GM23248 (cell line): ENCODE data around the gene CRACR2A. TPM values are rescaled to one million over a fixed set of nuclear protein-coding genes. Genes with fewer than 3 reads are reported as not detected.

Experiments
- DNase-seq: peaks from one replicate; pipeline ENCODE4 v3.0.0-alpha.2; 2015
- H2AFZ ChIP-seq: fragments of 200-600 bp; sonication (generic); 2 replicates; pipeline ENCODE4 v1.6.1; 2016; ENCODE audit warnings: antibody characterized with exemption
- H3F3A ChIP-seq: fragments of 200-600 bp; sonication (generic); 2 replicates; pipeline ENCODE4 v1.6.1; 2016; ENCODE audit warnings: mild to moderate bottlenecking, antibody characterized with exemption, mixed run types; ENCODE audit not compliant: insufficient read depth
- H3K27ac ChIP-seq: fragments of 200-600 bp; sonication (generic); 2 replicates; pipeline ENCODE4 v1.5.1; 2016; ENCODE audit warnings: mild to moderate bottlenecking
- H3K27me3 ChIP-seq: fragments of 200-600 bp; sonication (generic); replicated peaks from 2 replicates; pipeline ENCODE4 v1.6.1; 2016; ENCODE audit warnings: mild to moderate bottlenecking; ENCODE audit not compliant: insufficient read depth
- H3K36me3 ChIP-seq: fragments of 200-600 bp; sonication (generic); 2 replicates; pipeline ENCODE4 v1.6.1; 2016; ENCODE audit warnings: low read depth, mild to moderate bottlenecking
- H3K4me1 ChIP-seq: fragments of 200-600 bp; sonication (generic); 2 replicates; pipeline ENCODE4 v1.6.1; 2016; ENCODE audit warnings: mild to moderate bottlenecking; ENCODE audit not compliant: insufficient read depth
- H3K4me2 ChIP-seq: fragments of 200-600 bp; sonication (generic); one replicate; pipeline ENCODE4 v1.6.1; 2016; ENCODE audit warnings: mild to moderate bottlenecking; ENCODE audit not compliant: unreplicated experiment
- H3K4me3 ChIP-seq: fragments of 200-600 bp; sonication (generic); 2 replicates; pipeline ENCODE4 v1.5.1; 2016; ENCODE audit warnings: mild to moderate bottlenecking
- H3K79me2 ChIP-seq: fragments of 200-600 bp; sonication (generic); 2 replicates; pipeline ENCODE4 v1.6.1; 2016; ENCODE audit warnings: mild to moderate bottlenecking; ENCODE audit not compliant: insufficient read depth
- H3K9ac ChIP-seq: fragments of 200-600 bp; sonication (generic); 2 replicates; pipeline ENCODE4 v1.6.1; 2016; ENCODE audit warnings: mild to moderate bottlenecking
- H3K9me2 ChIP-seq: fragments of 200-600 bp; sonication (generic); 2 replicates; pipeline ENCODE4 v1.6.1; 2016; ENCODE audit warnings: mixed run types, mild to moderate bottlenecking, moderate library complexity; ENCODE audit not compliant: insufficient read depth
- H3K9me3 ChIP-seq: fragments of 200-600 bp; sonication (generic); one replicate; pipeline ENCODE4 v1.6.1; 2017; ENCODE audit warnings: low read depth
- H4K20me1 ChIP-seq: fragments of 200-600 bp; sonication (generic); 2 replicates; pipeline ENCODE4 v1.6.0; 2016; ENCODE audit not compliant: insufficient read depth
- EZH2 ChIP-seq: fragments of 200-600 bp; sonication (generic); IDR thresholded peaks from 2 replicates; pipeline ENCODE4 v1.6.1; 2018; ENCODE audit warnings: antibody characterized with exemption, mild to moderate bottlenecking; ENCODE audit not compliant: insufficient read depth, poor library complexity, severe bottlenecking
- EZH2phosphoT487 ChIP-seq: fragments of 200-600 bp; sonication (generic); IDR thresholded peaks from 2 replicates; pipeline ENCODE4 v1.6.1; 2018; ENCODE audit warnings: antibody characterized with exemption, moderate library complexity, mild to moderate bottlenecking, low read depth; ENCODE audit not compliant: insufficient read depth
- WGBS, 2 experiments: methylation state at CpG; one replicate each; pipeline ENCODE4 v1.1.6; 2015 to 2017; ENCODE audit warnings: low lambda C conversion rate in 2 of 2, low coverage in 1 of 2; ENCODE audit errors: missing lambda C conversion rate in 2 of 2; 5-methylcytosine and 5-hydroxymethylcytosine counted together
- in situ Hi-C: fragments of 300-500 bp; cut with MboI; formaldehyde crosslinking; loops from 2 replicates; pipeline ENCODE4 v1.15.0; 2020
- polyA plus RNA-seq: library from polyadenylated mRNA; unstranded; fragments of >200 nt; fragmentation: Nextera tagmentation; extraction: Ambion mirVana; gene quantifications from 2 replicates; pipeline ENCODE4 v1.2.1, GENCODE V29; 2016
- total RNA-seq: library from RNA; depleted of rRNA; stranded (reverse); fragments of >200 nt; shearing (Covaris generic); gene quantifications from 2 replicates; pipeline ENCODE4 v1.2.3, GENCODE V29; 2014

The CRACR2A gene
- total and polyA plus RNA-seq, 2 experiments from 2014 or later, result 1.9 to 2.5 TPM

- no peak overlapping the region for H3K9ac ChIP-seq
- no peak for TF ChIP-seq EZH2phosphoT487
- no peak for TF ChIP-seq EZH2
- H3K27me3 ChIP-seq, result no peaks in the 10 kb centered on the region
- H3K36me3 ChIP-seq, result no peaks in the 10 kb centered on the region
- no peaks in the 10 kb centered on the region for H3K9me2 ChIP-seq
- no peak overlapping the region for H2AFZ ChIP-seq
- no peaks in the 10 kb centered on the region for H3F3A ChIP-seq
- no peak overlapping the region for H3K27ac ChIP-seq
- no peaks in the 10 kb centered on the region for H3K9me3 ChIP-seq
- in situ Hi-C loops, result no loop called here
- 80 to 83% methylated on average over 3 of the region's 3 CpGs for WGBS, 2 experiments
- no peak overlapping the region for H3K4me2 ChIP-seq
- no peak overlapping the region for H3K4me3 ChIP-seq
- no peak for DNase-seq
- H4K20me1 ChIP-seq, result no peaks in the 10 kb centered on the region
- H3K4me1 ChIP-seq, result no peaks in the 10 kb centered on the region
- no peaks in the 10 kb centered on the region for H3K79me2 ChIP-seq
Measured at GRCh38 chr12:3679831-3680230, 73.1 kb downstream of the CRACR2A start.

GRCh38 chr12:3677609-3678008 is 75.3 kb downstream of the CRACR2A start:
- Histone ChIP-seq H3K9ac (no peak overlapping the region), H3K27ac (no peak overlapping the region), H3K9me3 (no peaks in the 10 kb centered on the region), H2AFZ (no peak overlapping the region), H4K20me1 (no peaks in the 10 kb centered on the region), H3K9me2 (no peaks in the 10 kb centered on the region), H3F3A (no peaks in the 10 kb centered on the region), H3K4me3 (no peak overlapping the region), H3K4me1 (no peaks in the 10 kb centered on the region), H3K27me3 (no peaks in the 10 kb centered on the region; the same call in 1 of the 2 replicates), H3K79me2 (no peaks in the 10 kb centered on the region), H3K36me3 (no peaks in the 10 kb centered on the region), H3K4me2 (no peak overlapping the region)
- in situ Hi-C loops, result no loop called here
- DNase-seq, result no peak
- no peak for TF ChIP-seq EZH2phosphoT487
- TF ChIP-seq EZH2, result no peak
- WGBS, 2 experiments, result 89 to 99% methylated on average over 5 of the region's 5 CpGs

GRCh38 chr12:3673981-3674708 is 78.8 kb downstream of the CRACR2A start:
- DNase-seq, result no peak
- in situ Hi-C loops, result no loop called here
- no peaks in the 10 kb centered on the region for H3K9me3 ChIP-seq
- no peaks in the 10 kb centered on the region for H3K9me2 ChIP-seq
- WGBS, 2 experiments, result 70 to 73% methylated on average over 9 of the region's 9 CpGs
- H3K4me2 ChIP-seq, result no peak overlapping the region
- H3F3A ChIP-seq, result peaks cover 4% of the 10 kb centered on the region; the same call in 1 of the 2 replicates
- TF ChIP-seq EZH2, result no peak
- no peak for TF ChIP-seq EZH2phosphoT487
- no peak overlapping the region for H2AFZ ChIP-seq
- no peak overlapping the region for H3K9ac ChIP-seq
- H3K27me3 ChIP-seq, result no peaks in the 10 kb centered on the region; the same call in 1 of the 2 replicates
- no peak overlapping the region for H3K27ac ChIP-seq
- H3K36me3 ChIP-seq, result no peaks in the 10 kb centered on the region
- H3K4me3 ChIP-seq, result no peak overlapping the region
- H4K20me1 ChIP-seq, result no peaks in the 10 kb centered on the region
- H3K4me1 ChIP-seq, result peaks cover 9% of the 10 kb centered on the region; the same call in 1 of the 2 replicates
- no peaks in the 10 kb centered on the region for H3K79me2 ChIP-seq

GRCh38 chr12:3672113-3672509 is 80.8 kb downstream of the CRACR2A start:
- TF ChIP-seq EZH2 (no peak), EZH2phosphoT487 (no peak)
- Histone ChIP-seq H2AFZ (no peak overlapping the region), H3K79me2 (no peaks in the 10 kb centered on the region), H3K36me3 (no peaks in the 10 kb centered on the region), H4K20me1 (no peaks in the 10 kb centered on the region), H3K4me1 (peaks cover 9% of the 10 kb centered on the region; the same call in 1 of the 2 replicates), H3K9me2 (no peaks in the 10 kb centered on the region), H3K27me3 (no peaks in the 10 kb centered on the region; the same call in 1 of the 2 replicates), H3K4me2 (no peak overlapping the region), H3K4me3 (no peak overlapping the region), H3K9me3 (no peaks in the 10 kb centered on the region), H3F3A (peaks cover 4% of the 10 kb centered on the region; the same call in 1 of the 2 replicates), H3K27ac (no peak overlapping the region), H3K9ac (no peak overlapping the region)
- in situ Hi-C loops, result no loop called here
- 93 to 95% methylated on average over 2 of the region's 2 CpGs for WGBS, 2 experiments
- no peak for DNase-seq
